ENCODE results near the gene TRIO.

TRIO gene

DNA sequence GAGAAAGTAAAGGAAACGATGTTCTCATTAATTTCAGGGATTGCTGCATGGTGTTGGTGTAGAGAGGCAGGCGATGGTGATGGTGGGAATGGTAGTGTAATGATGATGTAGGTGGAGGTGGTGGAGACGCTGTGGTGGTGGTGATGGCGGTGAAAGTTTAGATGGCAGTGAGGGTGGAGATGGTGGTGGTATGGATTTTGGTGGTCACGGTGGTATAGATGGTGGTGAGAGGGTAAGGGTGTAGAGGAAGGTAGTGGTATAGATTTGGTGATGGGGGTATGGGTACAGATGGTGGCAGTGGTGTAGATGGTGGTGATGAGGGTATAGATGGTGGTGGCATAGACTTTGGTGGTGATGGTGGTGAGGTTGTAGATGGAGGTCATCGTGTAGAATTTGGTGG is 259.3 kb downstream of the TRIO start:
- DNase-seq = no peak

GRCh38 chr5:14404780-14405179 is 261.6 kb downstream of the TRIO start:
- no peak for DNase-seq

GRCh38 chr5:14405267-14405666 is 262.1 kb downstream of the TRIO start:
- DNase-seq = no peak

DNA sequence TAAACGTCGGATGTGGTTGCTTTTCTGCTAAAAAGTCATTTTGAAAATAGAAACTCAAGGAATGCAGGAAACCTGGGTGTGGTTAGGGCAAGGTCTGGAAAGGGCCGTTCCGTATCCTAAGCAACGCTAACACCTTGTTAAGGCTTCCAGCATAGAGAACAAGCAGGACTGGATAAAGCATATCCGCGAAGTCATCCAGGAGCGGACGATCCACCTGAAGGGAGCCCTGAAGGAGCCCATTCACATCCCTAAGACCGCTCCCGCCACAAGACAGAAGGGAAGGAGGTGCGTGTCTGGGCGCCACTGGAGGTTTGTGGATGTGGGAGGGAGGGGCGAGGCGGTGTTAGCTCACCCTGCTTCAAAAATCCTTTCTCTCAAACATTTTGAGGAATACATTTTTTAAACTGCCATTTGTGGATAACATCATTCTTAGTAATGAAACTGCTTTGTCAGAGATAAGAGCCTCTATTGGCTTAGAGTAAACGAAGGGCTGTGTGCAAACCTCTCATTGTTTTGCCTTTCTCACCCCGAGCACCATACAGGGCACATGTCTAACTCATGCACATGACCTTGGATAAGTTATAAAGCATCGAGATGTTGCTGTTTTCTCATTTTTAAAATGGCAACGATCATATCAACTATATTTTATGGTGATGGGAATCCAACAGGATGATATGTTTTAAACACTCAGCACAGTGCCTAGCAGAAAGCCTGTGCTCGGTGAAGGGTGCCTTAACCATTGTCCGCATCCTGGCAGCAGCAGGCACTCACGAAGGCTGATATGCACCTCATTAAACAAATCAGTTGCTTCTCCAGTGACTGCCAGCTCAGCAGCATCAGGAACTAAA is 262.8 kb downstream of the TRIO start:
- DNase-seq = no peak

GRCh38 chr5:14406554-14406849 is 263.4 kb downstream of the TRIO start:
- DNase-seq = no peak

DNA sequence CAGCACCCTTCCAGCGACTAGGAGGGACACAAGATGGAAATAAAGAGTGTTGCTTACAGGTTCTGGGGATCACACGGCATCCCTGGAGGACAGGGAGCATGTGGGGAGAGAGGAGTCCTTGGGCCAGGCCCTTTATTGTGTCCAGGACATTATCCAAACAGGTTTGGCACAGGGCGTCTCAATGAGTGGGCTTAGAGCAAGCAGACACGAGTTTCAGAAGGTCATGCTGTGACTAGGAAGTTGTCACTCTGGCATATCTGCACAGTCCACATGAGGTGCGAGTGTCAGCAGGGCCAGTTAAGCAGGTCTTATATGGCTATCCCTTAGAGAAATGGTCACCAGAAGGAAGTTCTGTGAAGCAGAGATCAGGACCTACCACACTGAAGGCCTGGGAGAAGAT is 263.9 kb downstream of the TRIO start:
- no peak for DNase-seq

DNA sequence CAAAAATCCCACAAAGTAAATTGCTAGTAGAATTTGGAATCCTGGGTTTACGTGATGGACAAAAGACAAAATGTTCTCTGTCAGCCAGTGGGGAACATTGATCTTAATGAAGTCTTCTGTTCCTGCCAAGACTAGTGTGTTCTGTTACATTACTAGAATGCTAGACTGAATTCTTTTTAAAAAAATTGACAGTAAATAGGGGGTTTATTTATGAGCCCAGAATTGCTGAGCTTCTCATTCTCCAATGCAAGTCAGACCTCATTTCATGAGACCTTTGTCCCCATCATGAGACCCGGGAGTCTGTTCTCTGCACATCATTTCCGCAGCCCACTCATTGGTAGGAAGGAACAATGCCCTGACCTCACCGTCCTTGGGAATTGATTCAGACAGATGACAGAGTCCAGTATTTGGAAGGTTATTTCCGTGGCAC is 264.6 kb downstream of the TRIO start:
- DNase-seq = no peak

DNA sequence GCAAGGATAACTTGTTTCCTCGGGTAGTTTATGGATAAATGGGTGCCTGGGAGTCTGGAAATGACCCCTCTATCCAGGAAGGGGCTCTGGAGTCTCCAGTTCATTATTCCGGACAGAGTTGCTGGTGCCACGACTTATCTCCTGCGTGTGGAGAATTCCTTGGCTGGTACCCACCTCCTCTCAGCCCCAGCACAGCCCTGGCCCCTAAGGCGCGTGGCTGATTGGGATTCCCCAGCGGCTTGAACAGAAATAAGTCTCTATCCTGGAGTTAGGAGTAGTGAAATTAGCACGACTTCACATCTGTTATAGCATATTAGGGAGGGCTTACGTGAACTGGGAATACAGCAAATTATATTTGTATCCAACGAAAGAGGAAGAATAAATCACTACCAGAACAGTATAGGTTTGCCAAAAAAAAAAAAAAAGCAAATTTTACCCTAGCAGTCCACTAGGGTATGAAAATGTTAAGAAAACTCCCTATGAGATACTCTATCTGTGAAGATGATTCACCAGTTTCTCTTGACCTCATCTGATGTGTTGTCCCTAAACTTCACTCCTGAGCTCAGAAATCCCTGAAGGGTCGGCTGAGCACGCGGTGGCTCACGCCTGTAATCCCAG is 265.9 kb downstream of the TRIO start:
- DNase-seq = no peak

DNA sequence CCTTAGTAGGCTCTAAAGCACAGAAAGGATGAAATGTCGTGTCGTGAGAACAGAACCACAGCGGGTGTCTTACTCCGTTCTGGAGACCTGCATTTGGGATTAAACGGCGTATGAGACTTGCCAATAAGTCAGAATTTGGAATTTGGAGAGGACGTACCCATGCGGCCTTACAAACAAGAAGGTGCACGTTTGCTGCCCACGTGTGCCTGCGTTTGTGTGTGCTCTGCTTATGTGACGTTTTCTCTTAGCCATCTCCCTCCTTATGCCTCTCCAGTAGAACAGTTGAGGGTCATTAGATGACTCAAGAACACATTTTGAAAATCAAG is 266.9 kb downstream of the TRIO start:
- no peak for DNase-seq

- DNase-seq = no peak
Observed at GRCh38 chr5:14410394-14411201, 267.5 kb downstream of the TRIO start.

- no peak for DNase-seq
Observed at GRCh38 chr5:14411216-14411615, 268.1 kb downstream of the TRIO start.

- DNase-seq = no peak
Observed at GRCh38 chr5:14413331-14413750, 270.2 kb downstream of the TRIO start.

DNA sequence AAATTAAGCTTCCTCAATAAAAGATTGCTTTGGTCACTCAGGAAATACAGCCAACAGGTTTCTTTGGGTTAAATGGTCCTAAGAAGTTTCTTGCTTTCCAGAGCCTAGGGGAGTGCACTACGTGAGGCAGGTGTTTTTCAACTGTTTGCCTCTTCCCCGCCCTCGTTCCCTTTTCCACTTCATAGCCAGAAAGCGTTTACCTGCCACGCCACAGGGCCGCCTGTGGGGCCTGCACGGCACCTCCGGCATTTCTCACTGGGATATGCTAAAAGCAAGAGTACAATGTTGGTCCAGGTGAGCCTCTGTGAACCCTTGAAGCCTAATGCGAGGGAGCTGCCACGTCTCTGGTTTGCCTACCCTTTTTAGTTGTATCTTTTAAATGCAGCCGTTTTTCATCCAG is 270.9 kb downstream of the TRIO start:
- DNase-seq = no peak

GRCh38 chr5:14414656-14415023 is 271.5 kb downstream of the TRIO start:
- DNase-seq = no peak

DNA sequence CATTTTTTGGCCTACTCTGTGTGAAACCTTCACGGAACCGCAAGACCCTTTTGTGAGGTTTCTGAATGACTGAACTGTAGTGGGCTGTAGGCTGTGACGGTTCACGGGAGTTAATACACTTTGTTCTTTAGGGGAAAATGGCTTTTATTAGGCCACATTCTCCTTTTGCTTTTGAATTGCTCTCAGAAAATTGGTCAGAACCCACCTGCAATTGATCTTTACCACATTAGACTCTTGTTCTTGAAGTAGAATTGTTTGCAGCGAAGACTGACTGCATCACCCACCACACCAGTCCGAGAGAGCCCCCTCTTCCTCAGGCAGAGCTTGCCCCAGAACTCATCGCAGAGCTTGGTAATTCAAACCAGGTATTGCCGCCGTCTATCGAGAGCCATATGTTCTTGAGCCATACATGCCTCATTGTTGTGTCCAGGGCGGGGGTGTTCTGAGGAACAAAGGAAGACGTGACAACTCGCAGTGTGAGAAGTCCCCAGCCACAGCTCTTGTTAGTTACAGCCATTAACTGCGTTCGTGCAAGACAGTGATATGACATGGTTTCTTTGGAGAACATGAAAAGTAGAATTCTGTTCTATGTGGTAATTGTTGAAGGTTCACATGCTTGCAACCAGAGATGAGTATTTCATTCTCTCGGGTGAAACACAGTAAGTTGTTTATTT is 272.0 kb downstream of the TRIO start:
- DNase-seq = no peak

- DNase-seq = no peak
Observed at GRCh38 chr5:14415698-14416074, 272.5 kb downstream of the TRIO start.

- no peak for DNase-seq
Observed at GRCh38 chr5:14416621-14417275, 273.6 kb downstream of the TRIO start.

GRCh38 chr5:14417276-14417730 is 274.2 kb downstream of the TRIO start:
- DNase-seq = no peak

GRCh38 chr5:14417792-14418765 is 274.9 kb downstream of the TRIO start:
- DNase-seq = no peak

DNA sequence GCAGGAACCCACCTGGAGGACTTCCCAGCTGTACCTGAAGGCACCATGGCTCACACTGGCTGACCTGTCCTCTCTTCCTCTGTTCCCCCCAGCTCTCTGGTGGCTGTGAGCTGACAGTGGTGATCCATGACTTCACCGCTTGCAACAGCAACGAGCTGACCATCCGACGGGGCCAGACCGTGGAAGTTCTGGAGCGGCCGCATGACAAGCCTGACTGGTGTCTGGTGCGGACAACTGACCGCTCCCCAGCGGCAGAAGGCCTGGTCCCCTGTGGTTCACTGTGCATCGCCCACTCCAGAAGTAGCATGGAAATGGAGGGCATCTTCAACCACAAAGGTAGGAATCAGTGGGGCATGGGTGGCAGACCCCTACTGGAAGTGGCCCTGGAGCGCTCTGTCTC is 276.5 kb downstream of the TRIO start:
- no peak for DNase-seq

GRCh38 chr5:14420101-14420811 is 277.1 kb downstream of the TRIO start:
- DNase-seq = no peak

Data from suppressor macrophage treated with lipopolysaccharide for 4 hours (primary cell).